Lung (tissue), 12 donors: ENCODE measurements around the gene ARIH2. TPM values are rescaled to one million over a fixed set of nuclear protein-coding genes. Genes with fewer than 3 reads are reported as not detected.
"Not testable (repeated sequence)": the region's sequence is repeated elsewhere in the genome, so short reads cannot be mapped to it uniquely, and the experiment has no call there.

ENCODE experiments used
- ATAC-seq: fragments of 200-7000 bp; cut with Tn5 transposase; one replicate; pipeline ENCODE4 v1.9.1; 2020; ENCODE audit warnings: moderate number of reproducible peaks; ENCODE audit not compliant: insufficient read depth, low FRiP score
- DNase-seq, 3 donors: peaks; one replicate each; pipeline ENCODE4 v3.0.0-alpha.2; 2013 to 2017
- H3K27ac ChIP-seq, 2 donors: one replicate each; pipeline ENCODE4 v1.5.1; 2013; ENCODE audit warnings: mild to moderate bottlenecking in 2 of 2, moderate library complexity in 2 of 2, control low read depth in 1 of 2, inconsistent platforms in 1 of 2, low read depth in 1 of 2, low read length in 1 of 2
- H3K27me3 ChIP-seq, 3 donors: one replicate each; pipeline ENCODE4 v1.5.1; 2013; ENCODE audit warnings: low read length in 2 of 3; ENCODE audit not compliant: control insufficient read depth in 3 of 3, insufficient read depth in 3 of 3
- H3K36me3 ChIP-seq, 4 donors: one replicate each; pipeline ENCODE4 v1.5.1; 2013; ENCODE audit warnings: low read length in 4 of 4, mild to moderate bottlenecking in 1 of 4, moderate library complexity in 1 of 4; ENCODE audit not compliant: control insufficient read depth in 4 of 4, insufficient read depth in 4 of 4
- H3K4me1 ChIP-seq, 5 donors: one replicate each; pipeline ENCODE4 v1.5.1; 2013; ENCODE audit warnings: low read length in 5 of 5, mild to moderate bottlenecking in 2 of 5, moderate library complexity in 1 of 5; ENCODE audit not compliant: control insufficient read depth in 5 of 5, insufficient read depth in 5 of 5
- H3K4me3 ChIP-seq: one replicate; pipeline ENCODE4 v1.5.1; 2013; ENCODE audit warnings: mild to moderate bottlenecking, control low read depth, moderate library complexity
- H3K9ac ChIP-seq, 2 donors: one replicate each; pipeline ENCODE4 v1.5.1; 2013; ENCODE audit warnings: low read length in 2 of 2, control low read depth in 1 of 2; ENCODE audit not compliant: insufficient read depth in 1 of 2
- H3K9me3 ChIP-seq, 4 donors: one replicate each; pipeline ENCODE4 v1.5.1; 2013; ENCODE audit warnings: low read length in 3 of 4, mild to moderate bottlenecking in 1 of 4, moderate library complexity in 1 of 4; ENCODE audit not compliant: control insufficient read depth in 4 of 4, insufficient read depth in 3 of 4
- CTCF ChIP-seq: IDR thresholded peaks from 2 replicates; pipeline ENCODE4 v1.5.1; 2012; ENCODE audit warnings: mild to moderate bottlenecking; ENCODE audit errors: control extremely low read depth, extremely low read depth
- WGBS, 2 donors: extraction: QIAGEN DNeasy Blood & Tissue Kit; methylation state at CpG; one replicate each; pipeline ENCODE4 v1.1.7; 2013; 5-methylcytosine and 5-hydroxymethylcytosine counted together
- polyA plus RNA-seq, 2 donors: library from polyadenylated mRNA; stranded (reverse); fragments of 200-250 nt; gene quantifications; one replicate each; pipeline ENCODE4 v1.2.1, GENCODE V29; 2013
- total RNA-seq, 2 donors: library from RNA; depleted of rRNA in 1 of 2; stranded (reverse); fragments of >200 nt in 1 of 2; gene quantifications; one replicate each; pipeline ENCODE4 v1.2.1, GENCODE V29; 2014 to 2021
- donor health status: control.
- donor health status: control.
- donor health status: Bipolar disorder and iron deficiency.
- donor health status: healthy.
- donor health status: DM: yes; HTN: yes; CAD: no.

The ARIH2 gene
- total and polyA plus RNA-seq, 4 donors, result 33.1 to 97.6 (median 65.6) TPM

- WGBS, 2 donors, result 2% methylated on average over 32 of the region's 32 CpGs
- Histone ChIP-seq H3K27ac (peak overlapping the region; percentile 92 to 96), H3K4me1 (peaks cover 0 to 14% (median 2%) of the 10 kb centered on the region in 5 donors), H3K9me3 (no peaks in the 10 kb centered on the region), H3K27me3 (no peaks in the 10 kb centered on the region), H3K9ac (peak overlapping the region; percentile 50 to 80), H3K36me3 (peaks cover 0 to 2% (median 0%) of the 10 kb centered on the region in 4 donors), H3K4me3 (peak overlapping the region; percentile 71)
- no peak for TF ChIP-seq CTCF
- no peak for ATAC-seq
- DNase-seq, result peak in 2 of 3 donors; percentile 45 to 51
Observed at GRCh38 chr3:49006408-49007067, 87.9 kb downstream of the ARIH2 start.

GRCh38 chr3:49007068-49007770 is 88.6 kb downstream of the ARIH2 start, which contains the start of gene WDR6:
Gene WDR6 (plus strand): TSS chr3:49007391. CDS start chr3:49007432, 41 bp downstream.
- no peaks in the 10 kb centered on the region for H3K9me3 ChIP-seq
- peak within 1 kb of the TSS; percentile 71 for H3K4me3 ChIP-seq
- ATAC-seq (peak; percentile 92), DNase-seq (peak; percentile 96 to 97 (median 97))
- H3K36me3 ChIP-seq, result peaks cover 0 to 9% (median 5%) of the 10 kb centered on the region in 4 donors
- peak within 1 kb of the TSS; percentile 92 to 96 for H3K27ac ChIP-seq
- 0% methylated on average over 64 to 65 of the region's 65 CpGs for WGBS, 2 donors
- peaks cover 0 to 14% (median 2%) of the 10 kb centered on the region in 5 donors for H3K4me1 ChIP-seq
- peak within 1 kb of the TSS; percentile 94 to 96 for H3K9ac ChIP-seq
- peak; percentile 36 for TF ChIP-seq CTCF
- H3K27me3 ChIP-seq, result no peaks in the 10 kb centered on the region

GRCh38 chr3:49007771-49008528 is 89.3 kb downstream of the ARIH2 start:
- TF ChIP-seq CTCF, result no peak
- 13 to 17% methylated on average over 34 to 41 of the region's 41 CpGs for WGBS, 2 donors
- no peaks in the 10 kb centered on the region for H3K27me3 ChIP-seq
- peaks cover 0 to 14% (median 0%) of the 10 kb centered on the region in 5 donors for H3K4me1 ChIP-seq
- peak; percentile 85 for ATAC-seq
- DNase-seq, result peak; percentile 88 to 91 (median 88)
- H3K9ac ChIP-seq, result peak overlapping the region; percentile 26 to 94
- H3K27ac ChIP-seq, result peak overlapping the region; percentile 92 to 96
- peak overlapping the region; percentile 71 for H3K4me3 ChIP-seq
- no peaks in the 10 kb centered on the region for H3K9me3 ChIP-seq
- peaks cover 3 to 17% (median 9%) of the 10 kb centered on the region in 4 donors for H3K36me3 ChIP-seq

- Histone ChIP-seq H3K27ac (peak overlapping the region in 1 of 2 donors; percentile 60), H3K36me3 (peaks cover 3 to 20% (median 12%) of the 10 kb centered on the region in 4 donors), H3K4me1 (peaks cover 0 to 14% (median 0%) of the 10 kb centered on the region in 5 donors)
- H3K9ac ChIP-seq, H3K9me3 ChIP-seq, H3K27me3 ChIP-seq, ATAC-seq, DNase-seq, H3K4me3 ChIP-seq: not testable (repeated sequence)
- 85 to 94% methylated on average over 5 of the region's 5 CpGs for WGBS, 2 donors
Observed at GRCh38 chr3:49008627-49009026, 90.0 kb downstream of the ARIH2 start.
